H1 (cell line): ENCODE measurements around the gene XAB2. TPM values are rescaled to one million over a fixed set of nuclear protein-coding genes. Genes with fewer than 3 reads are reported as not detected.

Experiments used
- CTCF ChIA-PET: fragments of 300-600 bp; sonication (Branson Sonifier 250); formaldehyde crosslinking; loops from one replicate; lab custom pipeline; 2021; ENCODE audit not compliant: partially characterized antibody; lab: Charles Lee
- POLR2A ChIA-PET: fragments of 300-600 bp; sonication (Branson Sonifier 250); formaldehyde crosslinking; loops from one replicate; lab custom pipeline; 2021; ENCODE audit warnings: inconsistent platforms; ENCODE audit not compliant: partially characterized antibody; lab: Charles Lee
- DNase-seq, 2 experiments: peaks; one replicate each; pipeline versions ENCODE4 v3.0.0 to v3.0.0-alpha.2; 2010 to 2022; ENCODE audit warnings: low spot score in 2 of 2, low read depth in 1 of 2, mixed read lengths in 1 of 2
- FAIRE-seq: peaks from 2 replicates; lab custom pipeline; 2011; peaks lifted over from hg19 to GRCh38; lab: Jason Lieb, UNC
- H2AFZ ChIP-seq: 2 replicates; pipeline ENCODE4 v1.8.1; 2012; ENCODE audit warnings: low read length, inconsistent platforms
- H2AK5ac ChIP-seq: 2 replicates; pipeline ENCODE4 v1.6.1; 2013; ENCODE audit warnings: low read depth, low read length
- H2BK120ac ChIP-seq: replicated peaks from 2 replicates; pipeline ENCODE3; 2013; ENCODE audit warnings: low read depth, low read length, inconsistent platforms
- H2BK12ac ChIP-seq: 2 replicates; pipeline ENCODE4 v1.6.1; 2013; ENCODE audit warnings: low read depth, low read length
- H2BK15ac ChIP-seq: 2 replicates; pipeline ENCODE4 v1.6.1; 2013; ENCODE audit warnings: low read length
- H2BK20ac ChIP-seq: 2 replicates; pipeline ENCODE4 v1.6.1; 2013; ENCODE audit warnings: low read length
- H2BK5ac ChIP-seq: 2 replicates; pipeline ENCODE4 v1.6.1; 2013; ENCODE audit warnings: low read depth, low read length
- H3K14ac ChIP-seq: 2 replicates; pipeline ENCODE4 v1.6.1; 2013; ENCODE audit warnings: inconsistent platforms; ENCODE audit not compliant: insufficient read length
- H3K18ac ChIP-seq: 2 replicates; pipeline ENCODE4 v1.6.1; 2013; ENCODE audit warnings: low read length; ENCODE audit errors: extremely low read depth
- H3K23ac ChIP-seq: 2 replicates; pipeline ENCODE4 v1.6.1; 2013; ENCODE audit warnings: inconsistent platforms; ENCODE audit not compliant: insufficient read length
- H3K23me2 ChIP-seq: 2 replicates; pipeline ENCODE4 v1.6.1; 2013; ENCODE audit warnings: low read depth, low read length
- H3K27ac ChIP-seq: 2 replicates; pipeline ENCODE4 v1.6.1; 2011; ENCODE audit warnings: low read depth, low read length, inconsistent platforms
- H3K27me3 ChIP-seq, 4 experiments: replicated peaks in 1 of 4; 1 replicate in 1 of 4; 2 replicates in 3 of 4; pipeline versions ENCODE4 v1.6.1 to v1.8.1; 2011 to 2013; ENCODE audit warnings: low read length in 3 of 4, mild to moderate bottlenecking in 3 of 4, inconsistent platforms in 2 of 4, mixed read lengths in 2 of 4, moderate library complexity in 1 of 4; ENCODE audit not compliant: control insufficient read depth in 3 of 4, insufficient read depth in 3 of 4; ENCODE audit errors: extremely low read depth in 1 of 4
- H3K36me3 ChIP-seq, 4 experiments: 2 replicates each; pipeline versions ENCODE4 v1.6.1 to v1.8.1; 2011 to 2013; ENCODE audit warnings: mild to moderate bottlenecking in 4 of 4, low read length in 3 of 4, moderate library complexity in 2 of 4, control low read depth in 1 of 4, inconsistent platforms in 1 of 4; ENCODE audit not compliant: insufficient read depth in 4 of 4, control insufficient read depth in 2 of 4
- H3K4ac ChIP-seq: replicated peaks from 2 replicates; pipeline ENCODE3; 2013; ENCODE audit warnings: low read length, low read depth, mixed read lengths, inconsistent platforms; ENCODE audit not compliant: insufficient read length
- H3K4me1 ChIP-seq, 4 experiments: replicated peaks in 1 of 4; 1 replicate in 1 of 4; 2 replicates in 3 of 4; pipeline versions ENCODE4 v1.6.1 to v1.8.1; 2011 to 2013; ENCODE audit warnings: low read length in 3 of 4, inconsistent platforms in 2 of 4, mixed read lengths in 1 of 4; ENCODE audit not compliant: insufficient read depth in 4 of 4, control insufficient read depth in 3 of 4
- H3K4me2 ChIP-seq, 2 experiments: 2 replicates each; pipeline versions ENCODE4 v1.6.1 to v1.8.1; 2011 to 2013; ENCODE audit warnings: low read depth in 2 of 2, low read length in 2 of 2, control low read depth in 1 of 2, inconsistent platforms in 1 of 2, mild to moderate bottlenecking in 1 of 2; ENCODE audit not compliant: insufficient read depth in 1 of 2
- H3K4me3 ChIP-seq, 4 experiments: fragments of 200-600, 300-600 bp in 1 of 4; sonication (generic), shearing (Covaris generic), sonication (Bioruptor Twin) in 1 of 4; 2 replicates each; pipeline versions ENCODE4 v1.5.1 to v1.8.1; 2011 to 2016; ENCODE audit warnings: low read length in 4 of 4, low read depth in 3 of 4, control low read depth in 2 of 4, inconsistent platforms in 2 of 4, mild to moderate bottlenecking in 2 of 4, mixed read lengths in 1 of 4, moderate library complexity in 1 of 4; ENCODE audit not compliant: insufficient read depth in 2 of 4; ENCODE audit errors: extremely low read depth in 1 of 4
- H3K56ac ChIP-seq: replicated peaks from 2 replicates; pipeline ENCODE3; 2013; ENCODE audit warnings: low read depth, mild to moderate bottlenecking, mixed read lengths, low read length, inconsistent platforms; ENCODE audit not compliant: insufficient read length
- H3K79me1 ChIP-seq: 2 replicates; pipeline ENCODE4 v1.6.1; 2013; ENCODE audit warnings: low read depth, low read length, control low read depth
- H3K79me2 ChIP-seq, 2 experiments: 2 replicates each; pipeline versions ENCODE4 v1.6.1 to v1.8.1; 2012 to 2013; ENCODE audit warnings: low read length in 2 of 2, mild to moderate bottlenecking in 2 of 2, inconsistent platforms in 1 of 2; ENCODE audit not compliant: insufficient read depth in 2 of 2, control insufficient read depth in 1 of 2
- H3K9ac ChIP-seq, 4 experiments: replicated peaks in 1 of 4; 1 replicate in 1 of 4; 2 replicates in 3 of 4; pipeline versions ENCODE4 v1.6.1 to v1.8.1; 2011 to 2013; ENCODE audit warnings: low read depth in 3 of 4, low read length in 3 of 4, control low read depth in 2 of 4, mild to moderate bottlenecking in 2 of 4, moderate library complexity in 2 of 4, inconsistent platforms in 1 of 4; ENCODE audit errors: extremely low read depth in 1 of 4
- H3K9me3 ChIP-seq, 2 experiments: 2 replicates each; pipeline versions ENCODE4 v1.6.1 to v1.8.1; 2012 to 2013; ENCODE audit warnings: mild to moderate bottlenecking in 2 of 2, moderate library complexity in 2 of 2, control low read depth in 1 of 2, inconsistent platforms in 1 of 2, low read depth in 1 of 2, low read length in 1 of 2, mixed read lengths in 1 of 2; ENCODE audit not compliant: insufficient read depth in 2 of 2
- H4K20me1 ChIP-seq, 2 experiments: replicated peaks in 1 of 2; 2 replicates each; pipeline versions ENCODE3 to v1.8.1; 2011 to 2013; ENCODE audit warnings: inconsistent platforms in 2 of 2, low read length in 2 of 2, mild to moderate bottlenecking in 1 of 2; ENCODE audit not compliant: insufficient read depth in 2 of 2, control insufficient read depth in 1 of 2
- H4K5ac ChIP-seq: 2 replicates; pipeline ENCODE4 v1.6.1; 2013; ENCODE audit warnings: low read length, low read depth, mixed read lengths, inconsistent platforms; ENCODE audit not compliant: insufficient read length
- H4K8ac ChIP-seq: 2 replicates; pipeline ENCODE4 v1.8.0; 2013; ENCODE audit warnings: mild to moderate bottlenecking, moderate library complexity, low read length, inconsistent platforms; ENCODE audit not compliant: insufficient read depth; ENCODE audit errors: extremely low read depth
- H4K91ac ChIP-seq: replicated peaks from 2 replicates; pipeline ENCODE3; 2013; ENCODE audit warnings: low read length, mixed read lengths, inconsistent platforms; ENCODE audit not compliant: insufficient read length
- CTBP2 ChIP-seq: IDR thresholded peaks from 2 replicates; pipeline ENCODE4 v1.7.0; 2011; ENCODE audit warnings: borderline replicate concordance, mild to moderate bottlenecking, moderate library complexity, mixed read lengths, low read length; ENCODE audit not compliant: insufficient read depth, insufficient read length
- GABPA ChIP-seq: IDR thresholded peaks from 2 replicates; pipeline ENCODE4 v1.6.1; 2011; ENCODE audit warnings: mild to moderate bottlenecking, low read length, moderate library complexity, borderline replicate concordance; ENCODE audit not compliant: insufficient read depth
- GTF2F1 ChIP-seq: IDR thresholded peaks from 2 replicates; pipeline ENCODE4 v1.6.1; 2012; ENCODE audit warnings: low read depth, low read length, improper control_type of control experiment, borderline replicate concordance
- RAD21 ChIP-seq, 2 experiments: IDR thresholded peaks in 1 of 2; conservative IDR thresholded peaks in 1 of 2; 2 replicates each; pipeline ENCODE4 v1.6.1; 2011; ENCODE audit warnings: low read depth in 2 of 2, low read length in 2 of 2, improper control_type of control experiment in 1 of 2, inconsistent platforms in 1 of 2, mild to moderate bottlenecking in 1 of 2, moderate library complexity in 1 of 2
- SAP30 ChIP-seq: fragments of 300-600 bp; sonication (generic); IDR thresholded peaks from 2 replicates; pipeline ENCODE4 v1.7.1; 2012; ENCODE audit warnings: low read length, moderate library complexity, mild to moderate bottlenecking, inconsistent platforms; ENCODE audit not compliant: insufficient read depth, insufficient replicate concordance
- SIN3A ChIP-seq, 2 experiments: IDR thresholded peaks in 1 of 2; conservative IDR thresholded peaks in 1 of 2; 2 replicates each; pipeline ENCODE4 v1.6.1; 2011 to 2012; ENCODE audit warnings: low read length in 2 of 2, improper control_type of control experiment in 1 of 2, low read depth in 1 of 2, mild to moderate bottlenecking in 1 of 2
- SP2 ChIP-seq: IDR thresholded peaks from 2 replicates; pipeline ENCODE4 v1.6.1; 2012; ENCODE audit warnings: mild to moderate bottlenecking, low read length, inconsistent platforms
- TEAD4 ChIP-seq: IDR thresholded peaks from 2 replicates; pipeline ENCODE4 v1.6.1; 2012; ENCODE audit warnings: low read depth, low read length, inconsistent platforms, mixed read lengths
- YY1 ChIP-seq: IDR thresholded peaks from 2 replicates; pipeline ENCODE4 v1.6.1; 2011; ENCODE audit warnings: low read depth, mild to moderate bottlenecking, low read length
- WGBS, 2 experiments: shearing (Covaris generic) in 1 of 2; methylation state at CpG; one replicate each; pipeline versions ENCODE4 v1.1.6 to v1.1.7; 2013 to 2015; ENCODE audit warnings: low lambda C conversion rate in 2 of 2, mixed read lengths in 2 of 2, inconsistent platforms in 1 of 2, low coverage in 1 of 2, missing lambda C conversion rate in 1 of 2; ENCODE audit not compliant: insufficient replicate concordance in 2 of 2, insufficient coverage in 1 of 2, insufficient read length in 1 of 2; ENCODE audit errors: extremely low coverage in 1 of 2, missing lambda C conversion rate in 1 of 2; 5-methylcytosine and 5-hydroxymethylcytosine counted together
- polyA plus RNA-seq, 7 experiments: library from polyadenylated mRNA; depleted of rRNA in 3 of 7; stranded (reverse) in 5 of 7; unstranded in 2 of 7; fragments of >200 nt in 5 of 7; fragments of 200-250 nt in 2 of 7; gene quantifications; 1 replicate in 5 of 7; 2 replicates in 1 of 7; 4 replicates in 1 of 7; pipeline versions ENCODE4 v1.2.1 to v1.2.3, GENCODE V29; 2011 to 2013; ENCODE audit warnings: missing spikeins in 2 of 7, mixed read lengths in 2 of 7
- total RNA-seq: library from RNA; stranded (reverse); fragmentation: NEBNext Ultra II Directional; extraction: Animal tissue kit (Norgen Biotek cat#: 25700); gene quantifications from 2 replicates; pipeline ENCODE4 v1.2.1, GENCODE V29; 2021
- TF ChIP-seq, protein P1 (sequence below): IDR thresholded peaks from 2 replicates; pipeline ENCODE4 v1.6.1; 2012; ENCODE audit warnings: inconsistent platforms
- TF ChIP-seq, protein P2 (sequence below): IDR thresholded peaks from 2 replicates; pipeline ENCODE4 v1.6.1; 2012; ENCODE audit warnings: inconsistent platforms

Gene XAB2
- total and polyA plus RNA-seq, 2 of the 8 experiments (the other 6 are each of a cell fraction or from before 2014, with no cell fraction given), result 48.2 to 49.4 TPM

DNA sequence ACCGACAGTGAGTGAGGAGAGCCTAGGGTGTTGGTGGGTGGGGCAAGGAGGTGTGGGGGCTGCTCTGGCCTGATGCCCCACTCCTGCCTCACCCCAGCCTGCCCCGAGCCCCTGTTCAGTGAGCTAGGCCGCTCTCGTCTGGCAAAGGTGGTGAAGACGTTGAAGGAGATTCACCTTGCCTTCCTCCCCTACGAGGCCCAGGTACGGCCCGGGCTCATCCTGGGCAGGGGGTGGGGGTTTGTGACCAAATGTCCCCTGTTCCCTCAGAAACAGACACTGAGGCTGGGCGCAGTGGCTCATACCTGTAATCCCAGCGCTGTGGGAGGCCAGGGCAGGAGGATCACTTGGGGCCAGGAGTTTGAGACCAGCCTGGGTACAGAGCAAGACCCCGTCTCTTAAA is 11.5 kb upstream of the XAB2 start:
- Histone ChIP-seq H3K79me1 (no peaks in the 10 kb centered on the region; the same call in 1 of the 2 replicates), H2AK5ac (no peak overlapping the region), H4K5ac (no peak overlapping the region), H4K91ac (no peak overlapping the region), H3K18ac (no peak overlapping the region), H3K79me2 (peaks cover 0 to 3% of the 10 kb centered on the region in 2 experiments; a peak in 1 of 4 replicates), H2BK15ac (no peak overlapping the region), H2BK20ac (no peak overlapping the region), H3K4me1 (peaks cover 0 to 10% (median under 1%) of the 10 kb centered on the region in 4 experiments; a peak in 3 of 7 replicates), H3K14ac (no peak overlapping the region), H3K4me3 (no peak overlapping the region), H3K27ac (no peak overlapping the region), H4K8ac (no peak overlapping the region), H2AFZ (no peak overlapping the region), H3K23ac (no peak overlapping the region), H3K56ac (no peak overlapping the region), H2BK120ac (no peak overlapping the region), H3K9me3 (no peaks in the 10 kb centered on the region; a peak in 1 of 4 replicates), H4K20me1 (peaks cover 0 to 17% of the 10 kb centered on the region in 2 experiments), H2BK5ac (no peak overlapping the region), H3K36me3 (peaks cover 0 to 6% (median 0%) of the 10 kb centered on the region in 4 experiments; a peak in 2 of 8 replicates), H3K9ac (no peak overlapping the region), H3K23me2 (peaks cover 5% of the 10 kb centered on the region; the same call in 1 of the 2 replicates), H2BK12ac (no peak overlapping the region), H3K4ac (no peak overlapping the region), H3K4me2 (no peak overlapping the region), H3K27me3 (peaks cover under 1 to 10% (median 8%) of the 10 kb centered on the region in 4 experiments)
- 94% methylated on average over 11 of the region's 11 CpGs; no CpG with 5 or more reads in 1 of the 2 experiments for WGBS, 2 experiments
- DNase-seq, result no peak
- ChIA-PET POLR2A (interaction anchor here (0.6 to 2.2 kb wide), 6 partner anchors 10 to 188 kb away, joined by 3 to 10 read pairs (median 4); partner anchors contain the start of genes CAMSAP3, PET100 and XAB2), CTCF (interaction anchor here (0.6 to 2.1 kb wide), 23 partner anchors 10 to 217 kb away, joined by 3 to 11 read pairs (median 4); partner anchors contain the start of genes PET100, RETN, TRAPPC5 and XAB2)
- no peak for FAIRE-seq
- TF ChIP-seq YY1, result no peak
- no peak for TF ChIP-seq GTF2F1
- no peak for TF ChIP-seq SIN3A (conservative IDR thresholded peaks at IDR 0.05 in 1 of 2, IDR thresholded peaks at IDR 0.05 in 1 of 2; ENCODE audit: low read depth in 1 of 2, low read length in 2 of 2)
- no peak for TF ChIP-seq SAP30
- TF ChIP-seq RAD21 (IDR thresholded peaks at IDR 0.05 in 1 of 2, conservative IDR thresholded peaks at IDR 0.05 in 1 of 2; ENCODE audit: low read depth in 2 of 2, low read length in 2 of 2), result no peak
- no peak for TF ChIP-seq SP2
- TF ChIP-seq CTBP2, result no peak
- TF ChIP-seq TEAD4, result no peak
- TF ChIP-seq, protein P1, sequence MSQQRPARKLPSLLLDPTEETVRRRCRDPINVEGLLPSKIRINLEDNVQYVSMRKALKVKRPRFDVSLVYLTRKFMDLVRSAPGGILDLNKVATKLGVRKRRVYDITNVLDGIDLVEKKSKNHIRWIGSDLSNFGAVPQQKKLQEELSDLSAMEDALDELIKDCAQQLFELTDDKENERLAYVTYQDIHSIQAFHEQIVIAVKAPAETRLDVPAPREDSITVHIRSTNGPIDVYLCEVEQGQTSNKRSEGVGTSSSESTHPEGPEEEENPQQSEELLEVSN, result no peak
- no peak for TF ChIP-seq GABPA
- TF ChIP-seq, protein P2, sequence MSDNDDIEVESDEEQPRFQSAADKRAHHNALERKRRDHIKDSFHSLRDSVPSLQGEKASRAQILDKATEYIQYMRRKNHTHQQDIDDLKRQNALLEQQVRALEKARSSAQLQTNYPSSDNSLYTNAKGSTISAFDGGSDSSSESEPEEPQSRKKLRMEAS, result no peak
